HepG2 (cell line): ENCODE results near the gene EPM2A.

ENCODE experiments used
- FOXP1 ChIP-seq, 2 experiments: fragments of 450-650 bp in 1 of 2; IDR thresholded peaks; 2 replicates each; pipeline ENCODE4 v1.6.1; 2017 to 2018; ENCODE audit warnings: antibody characterized with exemption in 1 of 2
- TP53 ChIP-seq: sonication (generic); formaldehyde crosslinking; conservative IDR thresholded peaks from 2 replicates; pipeline ENCODE4 v1.4.0; 2020; ENCODE audit warnings: missing genetic modification reagents
- XRCC5 ChIP-seq: fragments of 200-400 bp; formaldehyde crosslinking; optimal IDR thresholded peaks from 2 replicates; pipeline ENCODE3; 2017; ENCODE audit warnings: mild to moderate bottlenecking, low read length

DNA sequence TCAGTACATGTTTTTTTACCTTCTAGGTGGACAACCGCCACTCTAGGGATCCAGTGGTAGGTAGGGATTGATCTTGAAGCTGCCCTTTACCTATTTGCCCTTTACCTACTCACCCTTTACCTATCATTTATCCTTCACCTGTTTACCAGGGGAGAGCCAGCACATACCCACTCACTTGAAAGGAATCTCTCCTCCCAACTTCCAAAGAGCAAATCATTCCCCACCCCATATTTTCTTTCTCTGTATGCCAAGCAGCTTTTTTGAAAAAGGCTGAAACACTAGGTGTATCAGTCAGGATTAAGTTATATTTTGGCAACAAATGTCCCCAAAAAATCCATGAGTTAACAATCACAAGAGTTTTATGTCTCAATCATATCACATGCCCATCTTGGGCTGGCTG, 10.5 kb upstream of the EPM2A start:
- TF ChIP-seq TP53 (CRISPR knock-in tag) (no peak), XRCC5 (no peak), FOXP1 (IDR thresholded peaks at IDR 0.05) (no peak), FOXP1 (CRISPR knock-in tag; IDR thresholded peaks at IDR 0.05) (no peak)
